ENCODE measurements around the gene LEP. TPM values are rescaled to one million over a fixed set of nuclear protein-coding genes. Genes with fewer than 3 reads are reported as not detected.
"Not testable (repeated sequence)": the region's sequence is repeated elsewhere in the genome, so short reads cannot be mapped to it uniquely, and the experiment has no call there.

Gene LEP
- total RNA-seq, 1 donor from 2014 or later: 0.89 TPM

GRCh38 chr7:128210590-128211570 is 30.2 kb upstream of the LEP start:
- no peak for DNase-seq (ENCODE audit: low spot score)

GRCh38 chr7:128211626-128212025 is 29.5 kb upstream of the LEP start:
- no peak for DNase-seq (ENCODE audit: low spot score)

- DNase-seq (ENCODE audit: low spot score): no peak
Measured at GRCh38 chr7:128214463-128214862, 26.6 kb upstream of the LEP start.

DNA sequence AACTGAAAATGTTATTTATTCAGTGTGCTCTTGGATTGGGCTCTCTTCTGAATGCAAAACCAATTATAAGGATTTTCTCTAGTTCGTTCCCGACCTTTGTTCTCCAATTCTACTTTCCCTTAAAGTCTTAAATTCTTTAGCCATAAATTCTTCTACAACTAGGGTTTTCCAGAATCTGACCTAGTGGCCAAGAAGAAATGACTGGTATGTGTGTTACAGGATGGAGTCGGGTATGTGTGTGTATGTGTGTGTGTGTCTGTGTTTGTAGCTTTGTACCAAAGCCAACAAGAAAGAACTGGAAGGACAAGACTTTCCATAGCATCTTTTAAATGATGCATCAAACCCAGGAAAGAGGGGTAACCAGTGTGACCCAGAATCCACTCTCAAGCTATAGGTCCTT is 25.8 kb upstream of the LEP start:
- DNase-seq (ENCODE audit: low spot score): no peak

DNA sequence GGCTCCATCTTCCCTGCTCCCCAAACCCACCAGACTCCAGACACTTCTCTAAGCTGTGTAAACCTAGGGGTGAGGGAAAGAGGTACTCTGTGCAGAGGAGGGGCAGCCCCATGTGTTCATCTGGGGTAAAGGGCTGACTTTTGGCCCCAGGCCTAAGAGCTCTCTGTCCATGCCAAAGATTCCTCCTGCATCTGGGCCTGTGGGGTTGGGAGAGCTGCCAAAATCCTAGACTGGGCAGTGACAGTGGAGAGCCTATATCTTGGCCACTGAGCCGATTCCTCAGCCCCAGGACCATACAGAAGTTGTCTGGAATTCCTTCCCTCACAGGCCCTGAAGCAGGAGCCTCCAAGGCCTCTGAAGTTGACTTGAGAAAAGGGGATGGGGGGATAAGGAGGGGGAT is 25.3 kb upstream of the LEP start:
- DNase-seq (ENCODE audit: low spot score): no peak

- DNase-seq (ENCODE audit: low spot score): no peak
Measured at GRCh38 chr7:128217030-128217805, 23.9 kb upstream of the LEP start.

- no peak for DNase-seq (ENCODE audit: low spot score)
Measured at GRCh38 chr7:128217967-128218652, 23.0 kb upstream of the LEP start.

DNA sequence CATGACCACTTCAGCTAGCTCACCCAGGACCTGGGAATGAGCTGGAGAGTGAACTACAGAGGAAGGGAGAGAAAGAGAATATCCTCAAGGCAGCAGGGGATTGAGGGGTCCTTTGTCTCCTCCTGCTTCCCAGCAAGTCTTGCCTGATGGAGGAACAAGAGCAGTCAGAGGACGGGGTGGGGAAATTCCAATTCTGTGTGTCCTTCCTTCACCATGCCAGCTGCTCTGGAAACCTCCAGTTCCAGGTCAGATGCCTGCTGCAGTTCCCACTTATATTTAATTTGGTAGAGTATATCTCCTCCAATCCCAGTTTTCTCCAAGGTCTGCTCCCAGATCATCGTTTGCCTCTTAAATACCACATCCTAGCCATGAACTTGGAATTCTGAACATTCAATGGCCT is 21.4 kb upstream of the LEP start:
- no peak for DNase-seq (ENCODE audit: low spot score)

DNA sequence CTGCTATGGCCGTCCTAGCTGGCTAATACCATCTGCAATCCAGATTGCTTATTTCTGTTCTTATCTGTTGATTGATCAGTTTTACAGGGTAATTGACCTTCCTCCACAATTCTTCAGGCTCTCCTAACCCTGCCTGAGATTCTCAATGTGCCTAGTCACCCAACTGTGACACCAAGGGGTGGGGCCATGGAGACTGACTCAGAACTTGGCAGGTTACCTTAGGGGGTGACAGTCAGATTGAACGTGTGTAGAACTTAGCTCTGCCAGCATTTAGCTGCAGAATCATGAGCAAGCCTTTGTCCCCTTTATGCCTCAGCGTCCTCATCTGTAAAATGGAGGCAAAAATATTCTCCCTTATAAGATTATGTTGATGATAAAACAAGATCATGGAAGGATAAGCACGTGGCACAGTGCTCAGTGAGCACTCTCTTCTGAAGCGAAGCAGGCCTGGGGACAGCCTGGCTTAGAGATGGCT is 19.1 kb upstream of the LEP start:
- DNase-seq (ENCODE audit: low spot score): no peak

- DNase-seq (ENCODE audit: low spot score): no peak
Measured at GRCh38 chr7:128226132-128226980, 14.7 kb upstream of the LEP start.

- no peak for DNase-seq (ENCODE audit: low spot score)
Measured at GRCh38 chr7:128227271-128227670, 13.8 kb upstream of the LEP start.

- no peak for DNase-seq (ENCODE audit: low spot score)
Measured at GRCh38 chr7:128231021-128231420, 10.1 kb upstream of the LEP start.

DNA sequence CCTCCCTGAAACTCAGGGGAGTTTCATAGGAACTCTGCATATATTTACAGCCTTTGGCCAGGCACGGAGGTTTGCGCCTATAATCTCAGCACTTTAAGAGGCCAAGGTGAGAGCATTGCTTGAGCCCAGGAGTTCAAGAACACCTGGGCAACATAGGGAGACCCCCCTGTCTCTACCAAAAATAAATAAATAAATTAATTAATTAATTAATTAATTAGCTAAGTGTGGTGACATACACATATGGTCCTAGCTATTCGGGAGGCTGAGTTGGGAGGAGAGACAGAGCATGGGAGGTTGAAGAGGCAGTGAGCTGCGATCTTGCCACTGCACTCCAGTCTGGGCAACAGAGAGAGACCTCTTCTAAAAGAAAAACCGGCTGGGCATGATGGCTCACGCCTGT is 9.4 kb upstream of the LEP start:
- DNase-seq (ENCODE audit: low spot score): no peak

DNA sequence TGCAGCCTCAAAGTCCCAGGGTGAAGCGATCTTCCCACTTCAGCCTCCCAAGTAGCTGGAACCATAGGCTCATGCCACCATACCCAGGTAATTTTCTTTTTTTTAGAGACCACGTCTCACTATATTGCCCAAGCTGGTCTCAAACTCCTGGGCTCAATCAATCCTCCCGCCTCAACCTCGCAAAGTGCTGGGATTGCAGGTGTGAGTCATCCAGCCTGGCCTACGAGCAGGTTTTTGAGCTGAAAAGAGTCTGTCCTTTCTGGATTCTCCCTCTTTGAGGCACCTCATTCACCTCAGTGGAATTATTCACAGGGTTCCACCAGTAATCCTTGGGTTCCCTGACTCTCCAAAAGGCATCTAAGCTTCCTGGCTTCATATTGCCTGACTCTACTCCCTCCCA is 7.6 kb upstream of the LEP start:
- no peak for DNase-seq (ENCODE audit: low spot score)

- no peak for DNase-seq (ENCODE audit: low spot score)
Measured at GRCh38 chr7:128234476-128235026, 6.5 kb upstream of the LEP start.

GRCh38 chr7:128235471-128235870 is 5.6 kb upstream of the LEP start:
- no peak for DNase-seq (ENCODE audit: low spot score)

GRCh38 chr7:128236924-128237586 is 4.0 kb upstream of the LEP start:
- DNase-seq (ENCODE audit: low spot score): peak; percentile 47

- not testable (repeated sequence) for DNase-seq (ENCODE audit: low spot score)
Measured at GRCh38 chr7:128239146-128239545, 1.9 kb upstream of the LEP start.

GRCh38 chr7:128242661-128243060 is 1.6 kb downstream of the LEP start:
- DNase-seq (ENCODE audit: low spot score): no peak

GRCh38 chr7:128243273-128243672 is 2.2 kb downstream of the LEP start:
- no peak for DNase-seq (ENCODE audit: low spot score)

All from ureter (tissue), 1 donor.